Left kidney (tissue), 2 donors: ENCODE data around the gene TMEM158. TPM values are rescaled to one million over a fixed set of nuclear protein-coding genes. Genes with fewer than 3 reads are reported as not detected.

Source experiments
- DNase-seq: peaks from one replicate; pipeline ENCODE4 v3.0.0-alpha.2; 2013
- polyA plus RNA-seq: library from polyadenylated mRNA; unstranded; fragments of 120-200 nt; gene quantifications from one replicate; pipeline ENCODE4 v1.2.1, GENCODE V29; 2013; ENCODE audit not compliant: insufficient read length

Gene TMEM158
- polyA plus RNA-seq, 1 donor: 5.2 TPM

DNA sequence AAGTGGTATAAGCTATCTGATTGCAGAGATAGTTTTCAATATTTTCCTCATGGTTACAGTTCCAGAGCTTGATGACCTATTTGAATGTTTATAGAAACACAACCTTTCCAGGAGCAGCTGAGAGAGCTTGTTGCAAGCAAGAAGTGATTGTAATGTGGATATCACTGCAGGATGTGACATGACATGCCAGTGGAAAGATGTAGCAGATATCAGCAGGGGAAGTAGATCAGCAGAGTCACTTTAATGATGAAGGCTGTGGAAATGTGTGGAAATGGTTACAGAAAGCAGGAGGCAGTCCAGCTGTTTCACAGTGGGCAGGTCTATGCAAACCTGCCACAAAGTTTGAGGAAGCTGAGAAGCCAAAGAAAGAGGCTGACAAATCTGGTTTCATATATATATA, 21.0 kb downstream of the TMEM158 start:
- DNase-seq: no peak

DNA sequence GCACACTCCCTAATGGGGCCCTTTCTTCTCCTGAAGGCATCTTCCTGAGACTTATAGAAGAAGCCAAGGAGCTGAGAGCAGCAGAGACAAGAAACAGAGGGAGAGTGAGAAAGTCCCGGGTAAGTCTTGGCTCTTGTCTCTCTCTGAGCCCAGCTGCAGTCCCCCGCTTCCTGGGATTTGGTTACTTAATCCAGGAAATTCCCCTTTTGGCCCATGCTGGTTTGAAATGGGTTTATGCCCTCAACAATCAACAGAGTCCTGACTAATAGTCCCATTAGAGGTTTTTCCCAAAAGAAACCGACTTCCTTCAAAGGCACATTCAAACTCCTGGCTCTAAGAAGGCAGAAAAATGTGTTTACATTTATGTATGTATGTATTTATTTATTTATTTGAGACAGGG, 22.0 kb downstream of the TMEM158 start:
- DNase-seq: no peak

DNA sequence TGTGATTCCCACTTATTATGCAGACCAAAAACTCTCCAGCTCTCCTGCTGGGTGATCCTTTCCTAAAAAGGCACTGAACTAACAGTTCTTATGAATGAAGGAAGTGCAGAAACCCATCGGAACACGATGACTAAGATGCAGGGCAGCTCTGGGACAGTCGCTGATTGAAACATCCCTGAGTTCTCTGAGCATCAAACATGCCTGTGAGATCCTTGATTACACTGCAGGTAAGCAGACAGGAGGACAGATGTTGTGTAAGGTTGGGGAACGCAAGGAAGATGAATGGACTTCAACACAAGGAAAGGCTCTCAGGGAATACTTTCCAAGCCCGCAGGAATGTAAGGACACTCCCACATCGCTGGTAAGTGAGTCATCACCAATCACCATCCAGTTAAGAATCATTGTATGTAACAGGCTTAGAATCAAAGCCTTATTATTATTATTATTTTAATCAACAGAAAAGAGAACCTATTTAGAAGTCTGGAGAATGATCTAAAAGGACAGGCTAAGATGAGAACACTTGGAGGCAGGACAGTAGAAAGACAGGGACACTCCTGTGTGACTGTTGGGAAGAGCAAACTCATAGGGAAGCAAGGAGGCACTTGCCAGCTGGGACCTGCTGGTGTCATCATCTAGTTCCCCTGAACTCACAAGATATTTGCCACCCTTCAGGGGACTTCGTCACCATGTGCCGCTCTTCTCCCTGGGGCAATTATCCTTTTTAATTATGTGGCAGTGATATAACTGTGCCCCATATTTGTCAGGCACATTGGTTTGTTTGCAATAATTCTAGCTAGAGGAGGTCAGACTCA, 26.0 kb downstream of the TMEM158 start:
- no peak for DNase-seq

DNA sequence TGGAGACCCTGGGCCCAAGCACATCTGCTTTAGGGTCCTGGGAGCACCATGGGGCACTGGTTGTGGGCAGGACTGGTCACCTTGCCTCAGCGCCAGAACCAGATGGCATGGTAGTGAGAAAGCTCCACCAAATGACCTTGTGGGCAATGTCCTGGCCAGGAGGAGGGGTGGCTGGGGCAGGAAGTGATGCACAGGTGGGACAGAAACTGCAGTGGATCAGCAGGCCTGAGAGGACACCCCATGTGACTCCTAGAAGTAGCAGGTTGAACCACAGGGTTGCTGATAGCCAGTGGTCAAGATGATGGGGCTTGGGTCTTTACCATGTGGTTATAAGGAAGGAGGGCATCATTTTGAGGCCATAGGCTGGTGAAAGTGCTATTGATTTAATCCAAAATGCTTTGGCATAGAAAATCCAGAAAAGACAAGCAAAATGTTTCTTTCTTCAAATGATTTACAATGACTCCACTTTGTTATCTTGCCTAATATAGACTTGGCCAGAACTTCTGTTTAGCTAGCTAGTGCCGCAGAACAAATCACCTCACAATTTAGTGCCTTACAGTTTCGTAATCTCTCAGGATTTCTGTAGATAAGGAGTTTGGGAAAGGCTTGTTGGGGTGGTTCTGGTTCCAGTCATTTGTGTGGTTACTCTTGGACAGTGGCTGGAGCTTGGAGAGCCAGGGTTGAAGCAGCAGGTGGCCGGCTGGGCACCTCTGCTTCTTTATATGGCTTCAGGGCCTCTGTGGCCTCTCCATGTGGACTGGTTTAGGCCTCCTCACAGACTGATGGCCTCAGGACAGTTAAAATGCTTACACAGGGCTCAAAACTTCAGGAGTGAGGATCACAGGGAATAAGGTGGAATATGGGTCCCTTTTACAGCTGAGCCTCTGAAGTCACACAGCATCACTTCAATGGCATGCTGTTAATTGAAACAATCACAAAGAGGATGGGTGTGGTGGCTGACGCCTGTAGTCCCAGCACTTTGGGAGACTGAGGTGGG, 27.5 kb downstream of the TMEM158 start:
- DNase-seq: no peak

DNA sequence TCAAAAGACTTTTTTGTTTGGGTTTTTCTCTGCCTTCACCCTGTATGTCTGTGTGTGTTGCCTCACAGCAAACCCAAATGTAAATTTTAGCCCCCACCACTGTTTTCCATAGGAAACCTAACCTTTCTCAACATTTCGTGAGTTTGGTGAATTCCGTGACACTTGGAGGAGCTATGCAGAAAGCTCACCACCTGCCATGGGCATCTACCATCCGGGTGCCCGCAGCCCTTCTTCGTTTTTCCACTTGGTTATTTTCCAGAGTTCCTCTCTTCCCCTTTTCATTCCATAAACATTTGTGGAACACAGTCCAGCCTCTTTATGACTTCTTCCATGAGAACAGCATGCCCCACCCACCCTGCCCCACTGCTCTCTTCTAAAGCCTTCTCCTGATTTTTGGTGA, 31.3 kb downstream of the TMEM158 start:
- no peak for DNase-seq

DNA sequence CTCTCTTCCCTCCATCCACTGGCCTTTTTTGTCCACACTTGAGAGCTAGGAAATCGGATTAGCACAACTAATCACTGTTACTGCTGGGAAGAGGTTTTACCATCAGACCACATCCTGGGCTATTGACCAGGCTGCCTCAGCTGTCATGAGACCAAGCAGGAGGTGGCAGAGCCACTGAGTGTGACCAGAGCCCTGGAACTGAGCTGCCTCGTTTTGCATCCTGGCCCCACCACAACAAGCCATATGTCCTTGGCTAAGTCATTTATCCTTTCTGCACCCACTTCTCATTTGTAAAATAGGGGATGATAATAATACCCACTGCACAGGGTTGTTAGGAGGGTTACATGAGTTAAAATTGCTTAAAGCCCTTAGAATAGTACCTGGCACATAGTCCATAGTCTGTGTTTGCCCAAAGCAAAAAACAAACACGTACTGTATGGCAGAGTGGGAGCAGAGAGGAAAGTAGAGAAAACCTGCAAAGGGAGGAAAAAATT, 34.1 kb downstream of the TMEM158 start:
- no peak for DNase-seq

DNA sequence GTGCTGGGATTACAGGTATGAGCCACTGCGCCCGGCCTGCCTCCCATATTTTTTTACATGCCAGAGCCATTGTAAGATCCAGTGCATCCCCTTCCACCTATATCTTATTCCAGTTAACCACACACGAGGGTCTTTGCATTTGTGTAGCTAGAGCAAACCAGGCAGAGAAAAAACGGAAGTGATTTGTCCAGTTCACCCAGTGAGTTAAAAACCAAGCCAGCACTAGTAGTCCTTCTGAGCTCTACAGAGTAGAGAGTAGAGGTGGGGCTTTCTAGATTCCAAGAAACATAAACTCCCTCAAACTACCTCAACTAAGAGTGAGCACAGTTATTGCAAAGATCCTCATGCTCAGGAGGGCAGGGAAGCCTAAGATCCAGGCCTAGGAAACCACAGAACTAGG, 34.7 kb downstream of the TMEM158 start:
- no peak for DNase-seq

DNA sequence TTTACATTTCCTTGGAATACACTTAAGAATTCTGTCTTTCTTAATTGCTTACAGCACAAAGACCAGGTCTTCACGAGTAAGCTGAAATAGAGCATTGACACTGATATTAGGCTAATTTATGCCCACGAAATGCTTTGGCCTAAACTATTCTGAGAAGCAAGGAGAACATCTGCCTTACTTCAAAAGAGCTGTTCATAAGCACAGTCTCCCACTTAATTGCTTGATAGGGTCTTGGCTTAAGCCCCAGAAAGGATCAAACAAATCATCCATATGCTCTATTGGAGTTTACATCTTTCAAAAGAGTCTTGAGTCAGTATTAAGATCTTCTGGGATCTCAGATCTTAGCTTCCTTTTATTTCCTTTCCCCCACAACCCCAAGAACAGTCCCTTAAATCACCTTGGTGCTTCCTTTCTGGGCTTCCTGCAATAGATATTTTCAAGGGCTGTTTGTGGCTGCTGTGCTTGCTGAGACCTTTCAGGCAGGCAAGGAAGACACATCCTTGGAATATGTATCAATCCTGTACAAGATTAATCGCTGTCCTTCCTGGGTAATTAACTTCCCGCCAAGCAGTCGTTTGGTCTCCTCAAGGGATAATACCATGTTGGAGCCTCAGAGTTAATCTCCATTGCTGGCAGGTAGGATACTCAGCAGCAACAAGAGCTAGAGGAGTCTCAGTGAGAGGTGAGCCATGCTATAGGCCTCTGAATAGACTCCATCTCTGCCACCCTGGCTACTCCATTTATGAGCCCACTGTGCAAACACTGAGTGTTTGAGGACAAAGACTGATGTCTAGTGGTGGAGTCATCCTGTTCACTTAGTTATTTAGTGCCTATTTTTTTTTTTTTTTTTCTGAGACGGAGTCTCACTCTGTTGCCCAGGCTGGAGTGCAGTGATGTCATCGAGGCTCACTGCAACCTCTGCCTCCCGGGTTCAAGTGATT, 37.1 kb downstream of the TMEM158 start:
- DNase-seq: peak; percentile 40

DNA sequence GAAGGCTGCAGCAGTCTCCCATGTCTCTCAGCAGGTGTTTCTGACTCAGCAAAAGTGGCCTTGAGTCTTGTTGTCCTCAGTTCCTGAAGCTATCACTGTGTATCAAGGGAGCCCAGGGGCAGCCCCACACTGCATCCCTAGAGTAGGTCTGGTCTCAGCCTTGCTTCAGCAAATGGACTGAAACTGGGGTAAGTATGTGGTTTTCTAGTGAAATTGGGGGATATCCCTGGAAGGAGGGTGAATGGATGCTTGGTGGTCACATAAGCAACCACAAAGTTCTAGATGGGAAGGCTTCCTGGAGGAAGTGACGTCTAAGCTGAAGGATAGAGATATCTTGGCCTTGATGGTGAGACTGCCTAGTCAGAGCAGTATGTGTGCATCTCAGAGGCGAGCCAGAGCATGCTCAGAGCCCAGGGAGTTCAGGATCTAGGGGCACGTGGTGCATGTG, 38.4 kb downstream of the TMEM158 start:
- DNase-seq: no peak

DNA sequence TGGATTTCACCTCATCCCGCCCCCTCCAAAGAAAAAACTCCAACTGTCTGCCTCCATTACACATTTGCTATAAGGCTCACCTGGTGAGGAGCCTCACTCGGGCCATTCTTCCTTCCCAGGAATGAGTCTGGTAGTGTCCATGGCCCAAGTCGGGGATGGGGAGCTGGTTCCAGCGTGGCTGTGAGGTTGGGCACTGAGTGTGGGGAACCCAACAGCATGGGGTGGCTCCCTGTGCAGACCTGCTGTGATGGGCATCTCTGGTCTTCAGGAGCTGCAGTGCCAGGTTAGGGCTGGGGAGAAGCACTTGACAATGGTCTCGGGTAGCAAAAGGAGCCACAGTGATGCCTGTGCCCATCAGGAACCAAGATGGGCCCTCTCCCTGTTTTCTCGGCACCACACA, 39.2 kb downstream of the TMEM158 start:
- no peak for DNase-seq

DNA sequence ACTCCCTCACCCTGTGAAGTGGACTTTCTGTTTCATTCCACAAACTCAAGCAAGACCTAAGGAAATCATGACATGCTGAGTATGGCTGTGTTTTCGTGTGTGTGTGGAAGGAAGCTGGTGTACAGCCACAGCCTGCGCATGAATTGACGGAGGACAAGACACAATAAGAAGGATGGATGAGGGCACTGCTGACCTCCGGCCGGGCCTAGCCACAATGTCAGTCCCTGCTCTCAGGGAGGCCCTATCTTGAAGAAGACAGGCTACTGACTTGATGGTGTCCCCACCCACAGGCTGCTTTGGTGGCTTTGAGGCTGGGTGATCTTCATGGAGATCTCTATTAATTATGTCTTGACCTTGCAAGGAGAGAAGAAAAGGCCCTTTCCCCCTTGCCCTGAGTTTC, 40.6 kb downstream of the TMEM158 start:
- no peak for DNase-seq

DNA sequence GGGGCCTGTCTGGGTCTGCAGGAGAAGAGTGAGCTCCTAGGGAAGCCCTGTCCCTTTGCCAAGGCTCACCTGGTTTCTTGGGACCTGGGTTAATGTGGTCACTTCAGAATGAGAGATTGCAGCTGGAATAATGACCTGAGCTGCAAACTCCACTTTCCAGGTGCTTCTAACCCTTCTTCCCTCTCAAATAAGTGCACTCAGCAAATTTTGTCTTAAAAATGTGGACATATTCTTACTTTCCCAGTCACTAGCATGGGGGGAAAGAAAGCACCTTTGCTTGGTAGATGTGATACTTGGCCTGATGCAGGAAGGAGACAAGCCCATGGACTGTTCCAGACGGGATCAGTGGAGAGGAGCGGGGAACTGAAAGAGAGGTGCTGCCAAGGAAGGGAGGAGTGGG, 41.0 kb downstream of the TMEM158 start:
- DNase-seq: no peak

DNA sequence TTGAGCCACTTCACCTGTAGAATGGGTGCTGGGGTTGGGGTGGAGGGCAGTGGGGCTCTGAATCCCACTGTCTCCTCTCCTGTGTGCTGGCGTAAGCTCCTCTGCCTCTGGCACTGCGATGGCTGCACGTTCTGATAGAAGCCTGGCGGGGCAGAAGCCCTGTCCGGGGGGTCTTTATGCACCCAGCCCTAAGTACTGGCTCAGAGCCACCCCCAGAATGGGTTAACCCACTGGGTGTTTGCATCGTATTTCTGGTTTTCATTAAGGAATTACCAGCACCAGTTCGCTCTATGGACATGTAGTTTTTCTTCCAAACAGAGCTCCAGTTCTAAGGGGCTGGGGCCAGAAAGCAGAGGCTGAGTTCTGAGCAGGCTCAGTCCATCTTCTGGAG, 42.2 kb downstream of the TMEM158 start:
- no peak for DNase-seq

DNA sequence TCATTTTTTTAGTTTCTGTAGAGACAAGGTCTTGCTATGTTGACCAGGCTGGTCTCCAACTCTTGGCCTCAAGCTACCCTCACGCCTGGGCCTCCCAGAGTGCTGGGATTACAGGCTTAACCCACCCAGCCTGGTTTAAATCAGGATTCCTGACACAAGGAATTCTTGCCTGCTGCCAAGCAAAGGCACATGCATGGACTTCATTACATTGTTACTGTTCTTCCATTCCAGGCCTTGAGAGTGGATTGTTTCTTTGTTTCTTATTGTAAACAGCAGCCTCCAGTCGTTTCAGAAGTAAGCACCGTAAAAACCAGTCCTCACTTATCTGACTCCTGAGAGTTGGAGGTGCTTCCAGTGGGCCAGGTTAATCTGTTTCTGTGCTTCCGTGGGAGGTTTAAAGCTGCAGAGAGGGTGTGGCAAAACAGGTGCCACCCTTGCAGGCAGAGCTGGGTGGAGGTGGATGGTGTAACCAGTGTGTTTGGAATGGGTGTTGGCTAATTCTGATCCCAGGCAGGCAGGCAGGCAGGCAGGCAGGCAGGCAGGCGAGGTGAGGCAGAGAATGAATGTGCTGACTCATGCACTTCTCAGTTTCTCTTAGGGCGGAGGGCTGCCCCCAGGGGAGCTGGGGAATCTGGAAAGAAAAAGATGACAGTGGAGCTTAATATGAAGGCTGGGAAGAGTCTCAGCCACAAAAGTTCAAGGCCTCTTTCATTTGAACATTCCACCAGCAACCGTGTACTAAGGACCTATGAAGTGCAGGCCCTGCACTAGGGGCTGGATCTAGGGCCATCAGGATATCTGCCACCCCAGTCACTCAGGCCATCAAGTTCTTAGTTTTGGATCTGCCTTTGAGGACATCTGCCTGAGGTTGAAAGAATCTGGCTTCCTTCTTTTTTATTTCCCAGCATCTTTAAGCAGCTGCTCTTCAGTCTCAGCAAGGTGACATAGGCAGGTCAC, 42.9 kb downstream of the TMEM158 start:
- peak; percentile 7 for DNase-seq

DNA sequence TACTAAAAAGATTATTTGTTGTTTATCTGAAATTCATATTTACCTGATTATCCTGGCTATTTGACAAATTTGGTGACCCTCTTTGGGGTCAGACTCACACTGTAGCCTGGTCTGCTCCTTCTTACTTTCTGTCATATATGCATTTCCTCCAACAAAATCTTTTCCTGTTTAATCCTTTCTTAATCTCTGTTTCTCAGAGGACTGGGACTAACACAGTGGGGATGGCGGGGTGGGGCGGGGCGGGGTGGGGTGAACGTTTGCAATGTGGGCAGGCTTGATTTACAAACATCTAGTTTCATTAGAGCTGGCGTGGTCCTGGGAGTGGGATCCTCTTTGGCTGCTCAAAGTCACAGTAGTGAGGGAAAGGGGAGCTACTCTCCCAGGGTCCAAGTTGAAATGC, 44.6 kb downstream of the TMEM158 start:
- no peak for DNase-seq

DNA sequence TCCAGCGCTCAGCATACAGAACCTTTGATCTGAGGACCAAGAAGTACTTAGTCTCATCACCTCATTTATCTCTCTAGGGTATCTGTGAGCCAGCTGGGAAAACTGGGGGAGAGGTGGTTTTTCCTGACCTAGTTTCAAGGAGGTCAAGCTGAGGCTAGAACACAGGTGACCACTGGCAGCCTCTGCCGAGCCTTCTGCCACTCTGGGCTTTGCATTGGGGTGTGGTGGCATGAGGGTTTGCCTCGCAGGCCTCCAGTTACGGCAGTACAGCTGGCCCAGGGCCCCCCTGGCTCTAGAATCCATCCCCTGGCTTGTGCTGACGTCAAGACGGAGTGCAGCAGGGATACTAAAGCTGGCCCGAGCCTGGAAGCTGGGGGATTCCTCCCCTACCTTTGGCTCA, 45.2 kb downstream of the TMEM158 start:
- DNase-seq: no peak

DNA sequence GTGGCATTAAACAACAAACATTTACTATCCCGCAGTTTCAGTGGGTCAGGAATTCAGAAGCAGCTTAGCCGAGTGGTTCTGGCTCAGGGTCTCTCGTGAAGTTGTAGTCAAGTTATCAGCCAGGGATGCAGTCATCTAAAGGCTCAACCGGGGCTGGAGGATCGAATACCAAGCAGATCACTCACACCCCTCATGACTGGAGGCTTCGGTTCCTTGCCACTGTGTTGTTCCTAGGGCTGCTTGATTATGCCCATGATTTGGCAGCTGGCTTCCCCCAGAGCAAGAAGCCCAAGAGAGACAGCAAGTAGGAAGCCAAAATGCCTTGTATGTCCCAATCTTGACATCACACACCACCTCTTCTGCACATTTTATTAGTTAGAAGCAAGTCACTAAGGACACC, 46.0 kb downstream of the TMEM158 start:
- no peak for DNase-seq

DNA sequence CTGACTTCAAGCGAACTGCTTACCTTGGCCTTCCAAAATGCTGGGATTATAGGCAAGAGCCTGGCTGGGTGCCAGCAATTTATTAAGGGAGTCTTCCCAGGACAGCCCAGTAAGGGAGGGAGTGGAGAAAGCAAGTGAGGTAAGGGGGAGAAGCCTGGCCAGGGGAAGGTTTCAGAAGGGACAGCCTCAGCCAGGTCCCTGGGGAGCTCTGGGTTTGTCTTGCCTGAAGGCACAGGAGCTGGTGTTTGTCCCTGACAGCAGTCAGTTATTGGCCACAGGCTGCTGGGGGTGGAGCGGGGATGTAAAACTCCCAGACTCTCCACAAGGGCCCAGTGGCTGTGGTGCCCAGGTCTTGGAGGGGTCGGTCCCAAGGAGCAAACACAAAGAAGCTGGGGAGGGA, 46.9 kb downstream of the TMEM158 start:
- DNase-seq: no peak

DNA sequence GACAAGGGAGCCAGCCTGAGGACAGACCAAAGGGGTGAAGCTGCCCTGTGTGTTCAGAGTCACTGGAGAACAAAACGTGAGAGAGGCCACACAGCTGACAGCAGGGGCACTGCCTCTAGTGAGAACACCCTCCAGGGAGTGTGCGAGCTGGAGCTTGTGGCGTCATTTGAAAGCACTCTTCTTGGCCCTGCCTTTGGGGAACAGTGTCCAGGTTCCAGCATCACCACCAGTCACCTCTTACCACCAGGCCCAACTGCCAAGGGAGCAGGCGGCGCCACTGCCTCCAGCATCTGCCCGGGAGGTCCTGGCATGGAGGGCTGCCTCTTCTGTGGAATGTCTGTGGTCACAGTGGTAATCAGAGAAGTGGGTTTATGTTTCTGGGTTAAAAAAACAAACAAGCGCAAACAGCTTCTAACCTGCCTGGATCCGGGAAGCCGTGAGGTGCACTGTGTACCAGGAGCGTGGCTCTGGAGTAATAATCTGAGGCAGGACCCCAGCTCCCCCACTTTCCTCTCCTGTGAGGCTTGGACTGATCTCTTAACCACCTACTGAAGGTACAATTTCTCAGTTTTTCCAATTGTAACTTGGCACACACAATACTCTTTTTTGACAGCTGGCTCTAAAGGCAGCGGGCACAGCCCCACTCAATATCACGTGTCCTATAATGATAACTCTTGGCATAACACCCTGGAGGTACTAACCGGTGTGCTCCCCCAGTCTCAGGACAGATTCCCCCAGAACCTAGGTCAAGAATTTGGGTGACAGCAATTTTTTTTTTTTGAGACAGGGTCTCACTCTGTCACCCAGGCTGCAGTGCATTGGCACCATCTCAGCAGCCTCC, 47.7 kb downstream of the TMEM158 start:
- peak; percentile 11 for DNase-seq

DNA sequence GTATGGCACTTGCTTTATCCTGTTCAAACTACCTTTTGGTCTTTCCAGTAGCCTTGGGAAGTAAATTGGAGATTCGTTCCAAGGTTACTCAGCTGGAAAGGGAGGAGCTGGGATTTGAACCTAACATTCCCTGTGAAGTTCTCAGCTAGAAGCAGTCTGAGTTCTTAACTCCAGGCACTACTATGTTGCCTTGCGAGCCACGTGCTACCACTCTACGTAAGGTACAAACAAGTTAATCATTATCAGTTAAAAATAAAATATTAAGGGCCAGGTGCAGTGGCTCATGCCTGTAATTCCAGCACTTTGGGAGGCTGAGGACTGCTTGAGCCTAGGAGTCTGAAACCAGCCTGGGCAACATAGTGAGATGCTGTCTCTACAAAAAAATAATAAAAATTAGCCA, 49.2 kb downstream of the TMEM158 start:
- no peak for DNase-seq
